Measurements from ENCODE around the gene MOCS3.

Gene MOCS3, protein sequence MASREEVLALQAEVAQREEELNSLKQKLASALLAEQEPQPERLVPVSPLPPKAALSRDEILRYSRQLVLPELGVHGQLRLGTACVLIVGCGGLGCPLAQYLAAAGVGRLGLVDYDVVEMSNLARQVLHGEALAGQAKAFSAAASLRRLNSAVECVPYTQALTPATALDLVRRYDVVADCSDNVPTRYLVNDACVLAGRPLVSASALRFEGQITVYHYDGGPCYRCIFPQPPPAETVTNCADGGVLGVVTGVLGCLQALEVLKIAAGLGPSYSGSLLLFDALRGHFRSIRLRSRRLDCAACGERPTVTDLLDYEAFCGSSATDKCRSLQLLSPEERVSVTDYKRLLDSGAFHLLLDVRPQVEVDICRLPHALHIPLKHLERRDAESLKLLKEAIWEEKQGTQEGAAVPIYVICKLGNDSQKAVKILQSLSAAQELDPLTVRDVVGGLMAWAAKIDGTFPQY

DNA sequence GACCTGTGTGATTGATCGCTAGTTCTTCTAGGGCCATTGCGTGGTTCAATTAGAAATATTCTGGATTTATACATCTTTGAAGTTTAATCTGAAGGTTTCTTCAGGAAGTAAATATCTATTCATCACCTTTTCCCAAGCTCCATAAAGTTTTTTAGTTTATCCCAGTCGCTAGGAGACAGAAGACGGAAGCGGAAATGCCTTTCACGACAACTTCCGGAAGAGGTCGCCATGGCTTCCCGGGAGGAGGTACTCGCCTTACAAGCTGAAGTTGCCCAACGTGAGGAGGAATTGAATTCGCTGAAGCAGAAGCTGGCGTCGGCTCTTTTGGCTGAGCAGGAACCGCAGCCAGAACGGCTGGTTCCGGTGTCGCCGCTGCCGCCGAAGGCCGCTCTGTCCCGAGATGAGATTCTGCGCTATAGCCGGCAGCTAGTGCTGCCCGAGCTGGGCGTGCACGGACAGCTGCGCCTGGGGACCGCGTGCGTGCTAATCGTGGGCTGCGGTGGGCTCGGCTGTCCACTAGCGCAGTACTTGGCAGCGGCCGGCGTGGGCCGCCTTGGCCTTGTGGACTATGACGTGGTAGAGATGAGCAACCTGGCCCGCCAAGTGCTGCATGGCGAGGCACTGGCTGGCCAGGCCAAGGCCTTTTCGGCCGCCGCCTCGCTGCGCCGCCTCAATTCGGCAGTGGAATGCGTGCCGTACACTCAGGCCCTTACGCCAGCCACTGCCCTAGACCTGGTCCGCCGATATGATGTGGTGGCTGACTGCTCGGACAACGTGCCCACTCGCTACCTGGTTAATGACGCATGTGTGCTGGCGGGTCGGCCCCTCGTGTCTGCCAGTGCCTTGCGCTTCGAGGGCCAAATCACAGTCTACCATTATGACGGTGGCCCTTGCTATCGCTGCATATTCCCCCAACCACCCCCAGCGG, at the start of gene MOCS3:
Gene MOCS3 (plus strand): TSS at position 204 of the 928 bp plus-strand sequence. CDS start 25 bp downstream, at position 229.
- DNase-seq (ENCODE audit: low read depth): peak; percentile 92

DNA sequence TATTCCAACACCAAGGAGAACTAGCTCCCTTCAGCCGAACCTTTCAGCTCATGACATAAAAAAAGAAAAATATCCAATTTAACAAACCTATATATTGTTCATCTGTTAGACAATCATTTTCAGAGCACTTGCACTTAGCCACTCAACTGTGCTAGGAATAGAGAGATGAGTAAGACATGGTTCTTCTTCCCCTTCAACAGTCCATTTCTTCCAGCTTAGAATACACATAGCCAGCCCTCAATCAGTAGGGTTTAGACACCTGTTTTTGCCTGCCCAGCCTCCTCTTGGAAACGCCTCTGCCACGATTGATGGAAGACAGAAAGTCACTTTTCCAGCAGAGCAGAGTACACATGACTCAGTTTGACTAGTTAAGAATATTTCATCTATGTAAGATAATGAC, 49.2 kb upstream of the MOCS3 start:
- no peak for DNase-seq (ENCODE audit: low read depth)

DNA sequence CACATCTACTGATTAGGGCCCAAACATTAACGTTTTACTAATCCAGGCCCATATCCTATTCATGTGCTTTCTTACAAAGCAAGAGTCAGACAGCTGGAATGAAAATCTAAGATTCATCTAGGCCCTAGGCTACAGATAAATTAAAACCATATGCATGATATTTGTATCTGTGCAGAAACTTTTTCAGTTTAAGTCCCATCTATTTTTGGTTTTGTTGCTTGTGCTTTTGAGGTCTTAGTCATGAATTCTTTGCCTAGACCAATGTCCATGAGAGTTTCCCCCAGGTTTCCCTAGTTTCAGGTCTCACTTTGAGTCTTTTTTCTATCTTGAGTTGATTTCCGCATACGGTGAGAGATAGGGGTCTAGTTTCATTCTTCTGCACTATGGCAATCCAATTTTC, 47.6 kb upstream of the MOCS3 start:
- peak; percentile 95 for DNase-seq (ENCODE audit: low read depth)

DNA sequence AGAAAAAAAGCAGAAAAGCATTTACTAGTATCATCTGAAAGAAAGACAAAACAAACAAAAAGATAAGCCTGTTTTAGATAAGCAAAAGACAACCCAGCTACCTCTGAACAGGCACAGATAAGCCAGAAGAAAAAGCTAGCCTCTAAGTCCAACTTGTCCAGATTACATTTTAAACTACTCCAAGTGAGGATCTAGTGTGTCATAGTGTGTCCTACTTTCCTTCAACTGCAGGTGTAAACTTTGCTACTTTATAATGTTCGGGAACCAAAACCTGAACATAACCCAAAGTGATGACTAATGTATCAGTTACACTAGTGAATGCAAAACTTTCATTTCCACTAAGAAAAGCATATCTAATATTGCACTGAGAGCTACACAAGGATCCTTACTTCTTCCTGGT, 46.9 kb upstream of the MOCS3 start:
- DNase-seq (ENCODE audit: low read depth): no peak

DNA sequence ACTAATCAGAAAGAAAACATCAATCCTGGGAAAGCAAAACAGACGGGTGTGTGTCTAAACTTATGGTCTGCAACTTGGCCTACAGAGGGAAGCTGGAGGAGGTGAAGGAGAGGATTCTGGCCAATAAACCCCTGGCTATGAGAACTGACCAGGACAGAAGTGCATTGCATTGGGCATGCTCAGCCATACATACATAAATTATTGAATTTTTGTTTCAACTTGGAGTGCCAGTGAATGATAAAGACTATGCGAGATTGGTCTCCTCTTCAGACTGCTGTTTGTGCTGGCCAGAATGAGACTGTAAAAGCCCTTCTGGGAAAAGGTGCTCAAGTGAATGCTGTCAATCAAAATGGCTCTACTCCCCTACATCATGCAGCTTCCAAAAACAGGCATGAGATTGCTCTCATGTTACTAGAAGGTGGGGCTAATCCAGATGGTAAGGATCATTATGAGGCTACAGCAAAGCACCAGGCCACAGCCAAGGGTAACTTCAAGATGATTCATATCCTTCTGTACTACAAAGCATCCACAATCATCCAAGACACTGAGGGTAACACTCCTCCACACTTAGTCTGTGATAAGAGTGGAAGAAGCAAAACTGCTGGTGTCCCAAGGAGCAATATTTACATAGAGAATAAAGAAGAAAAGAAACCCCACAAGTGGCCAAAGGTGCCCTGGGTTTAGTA, 44.8 kb upstream of the MOCS3 start:
- peak; percentile 87 for DNase-seq (ENCODE audit: low read depth)

DNA sequence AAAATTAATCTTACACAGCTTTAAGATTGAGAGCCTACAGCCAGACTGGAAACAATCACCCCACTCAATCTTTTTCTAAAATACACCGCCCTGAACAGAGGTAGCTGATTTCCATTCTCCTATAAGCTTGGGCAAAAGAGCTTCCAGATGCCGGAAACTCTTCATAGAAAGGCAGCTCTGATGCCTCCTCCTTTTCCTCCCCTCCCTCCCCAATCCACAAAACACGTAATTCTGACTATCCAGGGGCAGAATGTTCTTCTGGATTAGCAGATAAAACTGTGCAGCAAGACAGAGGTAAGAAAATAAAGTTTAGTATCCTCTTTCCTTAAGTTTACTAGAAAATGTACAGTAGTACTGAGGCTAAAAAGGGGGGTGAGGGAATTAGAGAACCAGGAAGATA, 43.2 kb upstream of the MOCS3 start:
- peak; percentile 69 for DNase-seq (ENCODE audit: low read depth)

DNA sequence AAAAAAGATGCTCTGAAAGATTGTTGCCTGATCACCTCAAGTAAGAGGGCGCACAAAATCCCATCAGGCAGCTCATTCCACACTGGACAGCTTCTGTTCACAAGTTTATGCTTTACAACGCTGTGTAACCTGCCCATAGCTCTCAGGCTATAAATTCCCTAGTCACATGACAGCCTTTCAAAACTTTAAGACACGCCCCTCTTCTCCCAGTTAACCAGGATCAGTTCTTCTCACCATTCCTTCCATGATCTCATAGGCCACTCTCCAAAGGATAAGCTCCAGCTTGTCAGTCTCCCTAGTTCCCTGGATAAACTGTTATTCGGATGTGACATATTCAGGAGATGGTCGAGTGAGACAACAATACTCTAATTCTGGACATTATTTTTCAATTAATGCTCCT, 42.4 kb upstream of the MOCS3 start:
- peak; percentile 63 for DNase-seq (ENCODE audit: low read depth)

DNA sequence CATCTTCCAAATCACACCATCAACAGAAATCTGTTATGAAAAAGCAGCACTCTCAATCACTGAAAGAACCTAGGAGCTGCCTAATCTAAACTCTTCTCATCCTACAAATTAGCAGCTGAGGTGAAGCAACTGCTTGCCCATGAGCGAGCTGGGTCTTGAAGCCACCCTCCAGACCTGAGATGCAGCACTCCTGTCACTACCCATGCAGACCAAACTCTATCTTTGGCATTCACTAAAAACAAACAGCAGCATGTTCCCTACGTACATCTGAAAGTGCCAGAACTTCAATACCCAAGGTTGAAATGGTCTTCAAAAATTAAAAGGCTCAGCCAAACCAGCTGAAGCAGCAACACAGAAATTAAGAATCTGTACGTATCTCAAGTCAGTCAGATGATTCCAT, 41.7 kb upstream of the MOCS3 start:
- no peak for DNase-seq (ENCODE audit: low read depth)

DNA sequence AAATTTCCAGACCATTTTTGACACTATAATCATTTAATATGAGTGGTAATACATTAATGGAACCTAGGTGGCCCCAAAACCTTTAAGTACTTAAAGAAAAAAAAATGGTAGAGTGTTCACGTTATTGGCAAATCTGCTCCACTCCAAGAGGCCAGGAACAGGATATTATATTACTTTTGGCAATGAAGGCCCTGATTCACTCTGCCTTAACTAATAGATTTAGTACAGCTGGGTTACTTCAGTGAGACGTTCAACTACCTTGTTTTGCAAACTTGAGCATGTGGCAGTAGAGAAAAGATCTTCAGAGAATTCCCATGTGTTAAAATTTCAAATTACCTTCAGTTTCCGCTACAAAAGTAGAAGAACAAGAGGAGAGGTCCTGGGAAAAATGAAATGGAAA, 40.2 kb upstream of the MOCS3 start:
- DNase-seq (ENCODE audit: low read depth): no peak

DNA sequence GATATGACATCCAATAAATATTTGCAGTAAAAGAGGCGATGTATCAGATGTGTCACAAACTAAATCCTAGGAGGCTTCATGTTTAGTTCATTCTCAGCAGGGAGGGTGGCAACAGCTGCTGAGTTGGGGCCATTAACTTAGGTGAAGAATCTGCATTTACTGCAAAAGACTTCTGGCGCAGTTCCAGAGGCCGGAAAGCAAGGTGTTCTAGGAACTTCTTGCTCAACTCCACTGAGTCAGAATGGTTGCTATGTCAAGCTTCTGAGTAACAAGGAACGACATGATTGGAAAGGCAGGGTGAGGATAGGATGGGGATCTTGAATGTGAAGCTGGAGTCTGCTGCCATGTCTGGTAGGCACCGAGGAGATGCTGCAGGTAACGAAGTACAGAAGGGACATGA, 39.1 kb upstream of the MOCS3 start:
- DNase-seq (ENCODE audit: low read depth): peak; percentile 50

DNA sequence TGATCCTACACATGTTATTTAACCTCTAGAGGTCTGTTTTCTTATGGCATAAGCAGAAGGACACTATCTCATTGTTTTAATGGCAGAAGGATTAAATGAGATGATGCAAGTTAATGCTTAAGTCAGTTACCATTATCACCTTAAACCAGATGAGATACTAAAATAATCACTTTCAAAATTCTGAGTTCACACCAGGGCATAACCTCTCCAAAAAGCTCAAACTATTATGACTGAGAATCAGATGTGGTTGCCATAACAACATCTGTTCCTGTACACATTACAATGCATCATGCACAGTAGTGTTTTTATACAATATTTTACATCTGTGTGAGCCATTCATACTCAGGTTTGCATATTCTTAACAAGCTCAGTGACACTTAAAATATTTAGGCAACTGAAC, 37.6 kb upstream of the MOCS3 start:
- peak; percentile 38 for DNase-seq (ENCODE audit: low read depth)

DNA sequence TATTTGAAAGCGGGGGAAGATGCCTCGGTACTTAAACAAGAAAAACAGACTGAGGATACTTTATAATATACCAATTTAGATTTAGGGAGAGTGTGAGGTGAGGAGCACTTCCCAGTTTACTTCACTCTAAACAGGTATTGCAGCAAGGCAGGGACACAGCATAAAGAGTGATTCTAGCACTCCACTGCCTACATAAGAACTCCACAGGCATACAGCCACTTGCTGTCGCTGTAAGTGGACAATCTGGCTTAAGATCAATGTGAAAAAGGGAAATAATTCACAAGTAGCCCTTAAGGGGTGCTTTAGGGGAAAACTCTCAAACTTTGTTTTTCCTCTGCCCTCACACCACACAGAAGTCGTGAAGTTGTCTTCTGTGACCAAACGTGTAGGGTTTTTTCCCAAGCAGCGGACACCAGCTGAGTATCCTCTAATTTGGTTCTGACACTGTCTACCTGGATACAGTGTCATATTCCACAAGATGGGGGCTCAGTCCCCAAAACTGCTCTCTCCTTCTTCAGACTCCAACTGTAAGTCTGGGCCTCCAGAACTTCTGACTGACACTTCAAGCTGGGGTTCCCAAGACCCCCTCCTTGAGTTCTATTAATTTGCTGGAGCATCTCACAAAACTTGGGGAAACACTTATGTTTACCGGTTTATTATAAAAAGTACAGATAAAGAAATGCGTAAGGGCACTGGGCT, 36.7 kb upstream of the MOCS3 start:
- DNase-seq (ENCODE audit: low read depth): no peak

DNA sequence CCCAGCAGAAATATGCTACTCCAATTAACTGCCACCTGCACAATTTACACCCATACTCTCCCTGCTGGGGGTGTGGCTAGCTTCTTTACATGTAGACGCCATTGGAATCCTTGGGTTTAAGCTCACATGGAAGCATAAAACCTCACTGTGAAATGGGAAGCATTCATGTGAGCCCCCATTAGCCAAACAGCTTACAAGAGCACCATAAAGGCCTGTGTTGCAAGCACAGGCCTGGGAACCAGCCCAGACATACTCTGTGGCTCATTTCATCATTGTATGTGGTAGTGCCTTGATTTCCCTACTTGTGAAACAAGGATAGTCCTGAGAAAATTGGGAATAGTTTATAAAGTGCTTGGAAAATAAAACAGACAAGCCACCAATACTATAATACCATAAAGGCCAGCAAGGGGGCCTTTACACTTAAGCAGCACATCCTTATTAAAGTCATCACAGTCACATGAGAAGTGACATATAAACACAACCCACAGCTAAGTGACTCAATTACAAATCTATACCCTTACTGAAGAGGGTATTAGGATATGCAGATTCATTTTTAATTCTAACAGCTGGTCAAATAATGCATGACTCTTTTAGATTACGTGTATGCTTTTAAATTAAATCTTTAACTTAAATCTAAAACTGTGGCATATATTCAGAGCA, 34.2 kb upstream of the MOCS3 start:
- DNase-seq (ENCODE audit: low read depth): no peak

DNA sequence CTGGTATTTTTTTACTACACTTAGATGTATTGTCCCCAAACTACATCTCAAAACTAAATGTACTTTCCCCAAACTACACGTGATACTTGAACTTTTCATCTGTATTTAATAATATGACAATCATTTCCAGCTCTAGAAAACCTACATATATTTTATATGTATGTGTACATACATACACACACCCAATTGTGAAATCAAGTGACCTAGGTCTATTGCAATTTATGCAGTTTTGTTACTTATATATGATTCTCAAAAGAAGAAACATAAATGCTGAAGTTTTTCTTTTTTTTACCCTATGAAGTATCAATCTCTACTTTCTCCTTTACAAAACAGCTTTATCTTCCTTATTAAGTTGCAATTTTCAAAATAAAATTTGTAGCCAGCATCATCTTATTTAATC, 32.1 kb upstream of the MOCS3 start:
- no peak for DNase-seq (ENCODE audit: low read depth)

DNA sequence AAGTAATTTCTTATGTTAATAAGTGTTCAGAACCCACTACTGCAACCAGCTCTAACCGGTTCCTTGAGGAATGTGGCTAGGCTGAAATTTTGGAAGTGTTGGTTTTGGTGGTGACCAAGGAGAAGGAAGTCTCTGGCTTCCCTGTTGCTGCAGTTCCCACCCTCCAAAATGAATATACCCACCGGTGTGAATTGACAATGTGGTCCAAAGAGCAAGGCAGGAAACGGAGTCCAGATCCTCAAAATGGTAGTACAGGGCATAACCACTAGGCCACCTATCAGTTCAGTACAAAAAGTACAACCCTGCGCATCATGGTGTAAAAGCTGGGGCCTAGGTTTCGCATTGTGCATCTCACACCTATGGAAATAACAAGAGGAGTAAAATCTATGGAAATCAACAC, 30.1 kb upstream of the MOCS3 start:
- DNase-seq (ENCODE audit: low read depth): no peak

DNA sequence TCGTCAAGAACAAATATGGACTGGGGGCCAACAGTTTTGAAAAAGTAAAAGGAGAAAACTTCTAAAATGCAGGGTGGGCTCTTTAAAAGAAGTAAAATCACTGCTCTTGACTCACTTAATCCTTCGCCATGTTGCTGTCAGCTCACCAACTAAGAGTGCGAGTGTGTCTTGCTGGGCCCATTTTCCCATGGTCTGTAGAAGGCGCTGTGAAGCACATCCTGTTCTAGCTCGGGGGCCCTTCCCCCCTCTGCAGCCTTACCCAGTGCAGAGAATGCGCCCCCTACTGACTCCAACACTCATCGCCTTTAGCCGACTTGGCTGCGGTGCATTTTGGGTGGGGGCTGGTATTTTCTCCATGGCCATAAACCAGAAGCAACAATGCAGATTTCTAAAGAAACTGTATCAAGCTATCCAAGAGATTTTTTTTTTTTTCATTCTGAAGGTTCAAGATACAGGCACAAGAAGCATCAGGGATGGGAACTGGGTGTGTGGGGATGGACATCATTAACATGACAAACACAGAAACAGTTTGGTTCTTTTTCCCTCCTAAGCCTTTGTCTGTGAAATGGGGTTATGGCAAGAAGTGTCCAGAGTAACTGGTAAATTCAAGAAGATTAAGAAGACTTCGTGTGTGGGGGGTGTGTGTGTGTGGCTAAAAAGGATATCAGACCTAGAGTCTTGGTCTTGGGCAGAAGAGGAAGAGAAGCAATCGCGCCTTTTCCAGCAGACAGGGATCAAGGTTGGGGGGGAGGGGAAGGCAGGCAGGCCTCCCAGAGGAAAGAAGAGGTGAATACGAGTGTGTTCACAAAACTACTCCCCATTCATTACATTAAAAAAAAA, 29.1 kb upstream of the MOCS3 start:
- peak; percentile 95 for DNase-seq (ENCODE audit: low read depth)

DNA sequence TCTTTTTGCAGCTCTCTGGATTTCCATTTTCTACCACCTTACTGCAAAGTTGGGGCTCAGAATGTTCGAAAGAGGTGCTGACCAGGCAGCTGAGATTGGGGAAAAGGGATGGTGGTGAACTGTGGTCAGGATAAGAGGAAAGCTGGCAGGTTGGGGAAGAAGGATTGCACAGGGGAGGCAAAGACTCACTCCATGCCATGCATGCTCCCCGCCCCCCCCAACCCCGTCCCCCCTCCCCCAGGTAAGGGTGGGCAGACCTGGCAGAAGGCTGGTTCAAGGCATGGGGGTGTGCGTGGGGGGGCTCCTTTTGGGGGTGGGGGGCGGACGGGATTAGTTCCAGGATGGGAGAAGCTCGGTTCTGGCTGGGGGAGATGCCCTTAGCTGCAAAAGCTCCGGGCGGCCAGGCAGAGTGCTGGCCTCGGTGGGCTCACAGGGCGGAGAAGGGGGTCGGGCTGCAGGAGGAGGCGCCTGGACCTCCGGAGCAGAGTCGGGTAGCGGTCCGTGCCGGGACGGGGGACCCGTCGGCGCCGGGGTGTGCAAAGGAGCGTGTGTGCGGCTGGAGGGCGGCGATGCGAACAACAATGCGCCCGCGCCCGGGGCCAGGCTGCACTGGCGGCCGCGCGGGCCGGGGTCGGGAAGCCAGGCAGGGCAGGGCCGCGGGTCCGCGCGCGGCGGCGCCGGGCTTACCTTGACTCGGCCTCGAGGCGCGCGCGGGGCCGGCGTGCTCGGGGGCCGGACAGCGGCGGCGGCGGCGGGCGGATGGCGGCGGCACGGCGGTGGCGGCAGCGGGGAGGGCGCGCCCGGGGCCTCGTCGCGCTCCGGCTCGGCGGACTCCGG, 28.3 kb upstream of the MOCS3 start:
- no peak for DNase-seq (ENCODE audit: low read depth)

DNA sequence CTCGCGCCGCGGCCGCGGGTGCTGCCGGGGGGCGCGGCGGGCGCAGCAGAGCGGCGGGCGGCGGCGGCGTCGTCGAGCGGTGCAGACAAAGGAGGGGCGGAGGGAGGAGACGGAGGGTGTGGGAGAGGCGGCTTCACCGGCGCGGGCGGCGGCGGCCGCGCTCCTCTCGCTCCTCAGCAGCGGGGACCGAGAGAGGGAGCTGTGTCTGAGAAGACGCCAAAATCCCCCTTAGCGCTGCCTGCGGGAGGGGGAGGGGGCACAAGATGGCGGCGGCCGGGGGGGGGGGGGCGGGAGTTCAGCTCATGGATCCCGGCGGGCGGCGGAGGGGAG, 27.7 kb upstream of the MOCS3 start:
- DNase-seq (ENCODE audit: low read depth): no peak

DNA sequence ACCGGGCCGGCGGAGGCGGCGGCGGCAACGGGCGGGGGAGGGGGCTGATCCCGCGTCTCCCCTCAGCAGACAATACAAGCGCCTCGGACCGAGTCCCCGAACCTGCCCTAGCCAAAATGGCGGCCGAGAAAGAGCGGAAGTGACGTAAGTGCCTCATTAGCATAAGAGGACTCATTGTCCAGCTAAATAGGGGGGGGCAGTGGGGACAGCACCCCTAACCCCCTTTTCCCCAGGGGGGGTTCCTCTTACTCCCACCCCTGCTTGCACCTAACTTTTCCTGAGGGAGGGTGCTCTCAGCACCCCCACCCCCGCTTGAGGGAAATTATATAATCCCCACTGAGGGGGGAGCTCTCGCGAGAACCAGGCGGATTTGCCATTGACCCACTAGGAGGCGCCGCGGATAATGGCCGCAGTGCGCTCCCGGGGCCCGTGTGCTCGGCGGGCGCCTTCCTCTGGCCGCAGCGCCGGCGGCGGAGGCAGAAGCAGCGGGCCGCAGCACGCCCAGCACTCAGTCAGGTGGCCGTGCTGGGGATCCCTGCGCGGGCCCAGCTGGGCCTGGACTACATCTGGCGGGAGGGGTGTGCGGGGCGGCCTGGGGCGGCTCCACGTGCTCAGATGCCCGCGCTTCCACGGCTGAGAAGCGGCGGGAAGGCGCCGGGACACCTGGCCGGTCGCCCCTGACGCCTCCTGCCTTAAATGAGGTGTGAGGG, 27.2 kb upstream of the MOCS3 start, which contains the start of gene ADNP:
Gene ADNP (minus strand): TSS at position 132 of the 710 bp plus-strand sequence. CDS start 27,441 bp downstream, outside the sequence.
- peak; percentile 90 for DNase-seq (ENCODE audit: low read depth)

Measured in EH (cell line).